Right lobe of liver (tissue), 6 donors: ENCODE data around the gene PIGS. TPM values are rescaled to one million over a fixed set of nuclear protein-coding genes. Genes with fewer than 3 reads are reported as not detected.
"Not testable (repeated sequence)": the region's sequence is repeated elsewhere in the genome, so short reads cannot be mapped to it uniquely, and the experiment has no call there.

Experiments used
- ATAC-seq, 4 donors: fragments of 200-7000 bp; cut with Tn5 transposase; one replicate each; pipeline ENCODE4 v1.9.1; 2020; ENCODE audit warnings: mild to moderate bottlenecking in 4 of 4, moderate library complexity in 4 of 4
- DNase-seq, 3 donors: peaks; one replicate each; pipeline ENCODE4 v3.0.0-alpha.2; 2020
- H3K27ac ChIP-seq, 3 donors: fragments of 200-600 bp; one replicate each; pipeline ENCODE4 v1.8.0; 2022
- H3K27me3 ChIP-seq, 2 donors: fragments of 200-600 bp; one replicate each; pipeline ENCODE4 v1.8.0; 2022
- H3K36me3 ChIP-seq, 4 donors: fragments of 200-600 bp; sonication (generic) in 1 of 4; one replicate each; pipeline versions ENCODE4 v1.5.1 to v1.8.0; 2017 to 2022; ENCODE audit warnings: control low read depth in 1 of 4
- H3K4me1 ChIP-seq, 4 donors: fragments of 200-600 bp; sonication (generic) in 1 of 4; one replicate each; pipeline versions ENCODE4 v1.5.1 to v1.8.0; 2017 to 2022; ENCODE audit warnings: control low read depth in 1 of 4
- H3K4me3 ChIP-seq, 3 donors: fragments of 200-600 bp; one replicate each; pipeline ENCODE4 v1.8.0; 2022
- H3K9me3 ChIP-seq, 4 donors: fragments of 200-600 bp; sonication (generic) in 1 of 4; one replicate each; pipeline versions ENCODE4 v1.5.1 to v1.8.0; 2017 to 2022; ENCODE audit warnings: control low read depth in 1 of 4
- POLR2A ChIP-seq: fragments of 450-650 bp; IDR thresholded peaks from one replicate; pipeline ENCODE4 v1.6.1; 2017; ENCODE audit warnings: antibody characterized with exemption, mild to moderate bottlenecking
- WGBS: methylation state at CpG from one replicate; pipeline ENCODE4 v1.1.6; 2018; ENCODE audit warnings: low coverage, low lambda C conversion rate; ENCODE audit not compliant: insufficient coverage; ENCODE audit errors: missing lambda C conversion rate; 5-methylcytosine and 5-hydroxymethylcytosine counted together
- intact Hi-C, 2 donors: fragments of 100-400 bp; cut with DNase I; formaldehyde crosslinking; loops; one replicate each; pipeline versions ENCODE4 v1.11.2 to v1.14.1; 2022
- total RNA-seq, 6 experiments: library from RNA; depleted of rRNA in 2 of 6; stranded (reverse); fragments of >200 nt in 2 of 6; fragmentation: NEBNext Ultra II Directional in 3 of 6; extraction: Animal tissue kit (Norgen Biotek cat#: 25700) in 3 of 6; gene quantifications; one replicate each; pipeline versions ENCODE4 v1.1.0 to v1.2.4, GENCODE V29; 2016 to 2023
- TF ChIP-seq, protein P1 (sequence below), 4 donors: fragments of 200-600 bp in 3 of 4; fragments of 450-650 bp in 1 of 4; IDR thresholded peaks; one replicate each; pipeline versions ENCODE4 v1.5.1 to v1.8.0; 2016 to 2022; ENCODE audit warnings: antibody characterized with exemption in 4 of 4, mild to moderate bottlenecking in 2 of 4
- donor health status: DM: no; HTN: yes; CAD: no.
- donor health status: DM: no; HTN: no; CAD: no.
- donor health status: DM: no; HTN: no; CAD: no.
- donor health status: DM: no; HTN: yes; CAD: no.
- donor health status: DM: no; HTN: yes; CAD: no.

Gene PIGS
- total RNA-seq, 6 experiments from 2014 or later: 7.2 to 13.8 (median 11.0) TPM

DNA sequence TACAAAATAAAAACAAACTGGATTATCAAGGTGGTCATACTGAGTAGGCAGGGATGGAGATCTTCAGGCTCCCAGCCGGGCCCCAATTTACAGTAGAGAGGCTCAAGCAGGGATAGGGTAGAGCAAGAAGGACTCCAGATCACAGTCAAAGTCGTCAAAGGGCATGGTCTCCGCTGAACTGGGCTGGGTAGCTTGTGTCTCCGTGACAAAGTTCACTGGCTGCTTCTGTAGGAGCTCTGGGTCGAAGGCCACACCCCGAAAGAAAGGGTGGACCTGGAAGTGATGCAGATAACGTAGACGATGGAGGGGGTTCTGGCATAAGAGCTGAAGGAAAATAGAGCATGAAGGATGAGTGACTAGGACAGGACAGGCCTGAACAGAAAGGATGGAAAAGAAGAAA is 39.1 kb upstream of the PIGS start:
- Histone ChIP-seq H3K27me3 (no peaks in the 10 kb centered on the region), H3K4me3 (no peak overlapping the region), H3K27ac (no peak overlapping the region), H3K9me3 (no peaks in the 10 kb centered on the region), H3K4me1 (peaks cover 0 to 5% (median 0%) of the 10 kb centered on the region in 4 donors), H3K36me3 (peaks cover 0 to 11% (median 3%) of the 10 kb centered on the region in 4 donors)
- 50% methylated on average over 6 of the region's 8 CpGs for WGBS
- ATAC-seq: peak in 1 of 4 donors; percentile 16
- intact Hi-C loops: loop anchor here in 1 of 2 donors (5.0 kb wide), 2 partner anchors 63 to 113 kb away; no protein-coding TSS in a partner anchor
- TF ChIP-seq, protein P1, sequence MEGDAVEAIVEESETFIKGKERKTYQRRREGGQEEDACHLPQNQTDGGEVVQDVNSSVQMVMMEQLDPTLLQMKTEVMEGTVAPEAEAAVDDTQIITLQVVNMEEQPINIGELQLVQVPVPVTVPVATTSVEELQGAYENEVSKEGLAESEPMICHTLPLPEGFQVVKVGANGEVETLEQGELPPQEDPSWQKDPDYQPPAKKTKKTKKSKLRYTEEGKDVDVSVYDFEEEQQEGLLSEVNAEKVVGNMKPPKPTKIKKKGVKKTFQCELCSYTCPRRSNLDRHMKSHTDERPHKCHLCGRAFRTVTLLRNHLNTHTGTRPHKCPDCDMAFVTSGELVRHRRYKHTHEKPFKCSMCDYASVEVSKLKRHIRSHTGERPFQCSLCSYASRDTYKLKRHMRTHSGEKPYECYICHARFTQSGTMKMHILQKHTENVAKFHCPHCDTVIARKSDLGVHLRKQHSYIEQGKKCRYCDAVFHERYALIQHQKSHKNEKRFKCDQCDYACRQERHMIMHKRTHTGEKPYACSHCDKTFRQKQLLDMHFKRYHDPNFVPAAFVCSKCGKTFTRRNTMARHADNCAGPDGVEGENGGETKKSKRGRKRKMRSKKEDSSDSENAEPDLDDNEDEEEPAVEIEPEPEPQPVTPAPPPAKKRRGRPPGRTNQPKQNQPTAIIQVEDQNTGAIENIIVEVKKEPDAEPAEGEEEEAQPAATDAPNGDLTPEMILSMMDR (IDR thresholded peaks at IDR 0.05): no peak
- TF ChIP-seq POLR2A: no peak
- DNase-seq: no peak

DNA sequence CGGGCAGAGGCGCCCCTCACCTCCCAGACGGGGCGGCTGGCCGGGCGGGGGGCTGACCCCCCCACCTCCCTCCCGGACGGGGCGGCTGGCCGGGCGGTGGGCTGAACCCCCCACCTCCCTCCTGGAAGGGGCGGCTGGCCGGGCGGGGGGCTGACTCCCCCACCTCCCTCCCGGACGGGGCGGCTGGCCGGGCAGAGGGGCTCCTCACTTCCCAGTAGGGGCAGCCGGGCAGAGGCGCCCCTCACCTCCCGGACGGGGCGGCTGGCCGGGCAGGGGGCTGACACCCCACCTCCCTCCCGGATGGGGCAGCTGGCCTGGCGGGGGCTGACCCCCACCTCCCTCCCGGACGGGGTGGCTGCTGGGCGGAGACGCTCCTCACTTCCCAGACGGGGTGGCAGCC is 32.7 kb upstream of the PIGS start:
- H3K27me3 ChIP-seq, H3K36me3 ChIP-seq, H3K27ac ChIP-seq, H3K9me3 ChIP-seq, ATAC-seq, DNase-seq, intact Hi-C loops, H3K4me3 ChIP-seq, H3K4me1 ChIP-seq: not testable (repeated sequence)
- no CpG with 5 or more reads among the region's 31 CpGs for WGBS

DNA sequence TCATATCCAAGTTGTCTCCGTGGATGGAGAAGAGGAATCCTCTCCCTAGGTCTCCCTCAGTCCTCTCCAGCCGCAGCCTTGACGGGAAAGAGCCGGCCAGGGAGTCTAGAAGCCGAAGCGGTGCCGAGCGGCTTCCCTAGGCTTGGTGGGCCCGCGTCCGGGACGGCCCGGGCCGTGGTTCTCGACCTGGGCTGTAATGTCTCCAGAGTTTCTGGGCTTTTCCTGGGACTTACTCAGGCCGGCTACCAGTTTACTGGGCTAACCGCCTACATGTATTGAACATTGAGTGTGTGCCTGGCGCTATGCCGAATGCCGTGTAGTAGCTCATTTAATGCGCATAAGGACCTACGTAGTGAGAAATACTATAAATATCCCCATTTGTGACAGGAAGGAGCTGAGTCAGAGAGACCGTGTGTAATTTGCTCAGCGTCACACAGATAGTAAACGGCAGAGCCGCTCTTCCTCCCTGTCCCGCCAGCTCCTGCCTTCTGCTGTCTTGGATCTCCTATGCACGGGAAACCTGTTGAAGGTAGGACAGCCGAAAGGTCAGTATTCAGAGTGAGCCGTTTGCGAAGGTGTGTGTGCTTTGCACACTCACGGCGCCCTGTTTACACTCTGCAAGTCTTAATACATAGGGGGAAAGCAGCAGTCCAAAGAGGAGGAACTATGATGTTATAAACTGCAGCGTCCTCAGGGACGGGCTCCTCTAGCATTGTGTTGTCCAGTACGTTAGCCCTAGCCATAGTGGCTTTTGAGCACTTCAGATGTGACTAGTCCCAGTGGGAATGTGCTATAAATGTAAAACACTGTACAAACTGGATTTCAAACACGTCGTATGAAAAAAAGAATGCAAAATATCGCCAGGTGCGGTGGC is 28.2 kb upstream of the PIGS start:
- 14% methylated on average over 24 of the region's 40 CpGs for WGBS
- TF ChIP-seq POLR2A: peak; percentile 29
- TF ChIP-seq, protein P1 (IDR thresholded peaks at IDR 0.05): no peak
- no peaks in the 10 kb centered on the region for H3K36me3 ChIP-seq
- DNase-seq: peak; percentile 77 to 80 (median 77)
- peak overlapping the region; percentile 66 to 72 (median 67) for H3K4me3 ChIP-seq
- no peaks in the 10 kb centered on the region for H3K27me3 ChIP-seq
- no peaks in the 10 kb centered on the region for H3K9me3 ChIP-seq
- intact Hi-C loops: no loop called here
- peak; percentile 50 to 64 (median 54) for ATAC-seq
- H3K27ac ChIP-seq: peak overlapping the region; percentile 84 to 99 (median 99)
- peaks cover 0 to 24% (median 3%) of the 10 kb centered on the region in 4 donors for H3K4me1 ChIP-seq

DNA sequence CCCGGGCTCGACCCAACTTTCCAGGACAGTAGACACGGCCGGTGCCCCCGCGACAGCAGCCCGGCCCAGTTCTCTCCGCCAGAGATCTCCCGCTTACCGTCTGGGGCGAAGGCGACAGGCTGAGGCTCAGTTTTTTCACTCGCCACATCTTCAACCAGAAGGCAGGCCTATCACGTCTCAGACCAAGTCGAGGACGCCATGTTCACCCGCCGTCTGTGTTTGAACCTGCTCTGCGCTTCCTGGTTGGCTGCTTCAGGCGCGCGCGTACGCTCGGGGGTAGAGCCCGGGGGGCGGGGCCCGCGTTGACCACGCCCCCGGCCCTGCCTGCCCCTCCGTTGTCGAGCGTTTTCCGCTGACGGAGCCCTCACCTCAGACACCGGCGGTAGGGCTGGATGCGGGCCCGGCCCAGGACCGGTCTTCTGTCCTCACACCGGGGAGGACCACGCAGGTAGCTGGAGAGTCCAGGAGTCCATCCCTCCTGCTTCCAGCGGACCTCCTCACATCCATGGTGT is 27.5 kb upstream of the PIGS start, which contains the start of gene SPAG5:
TSS of gene SPAG5 (minus strand) at position 227 of the 512 bp plus-strand sequence. CDS start at position 148, 79 bp downstream.
- Histone ChIP-seq H3K9me3 (no peaks in the 10 kb centered on the region), H3K36me3 (no peaks in the 10 kb centered on the region), H3K4me1 (peaks cover 0 to 24% (median 3%) of the 10 kb centered on the region in 4 donors), H3K27me3 (no peaks in the 10 kb centered on the region), H3K4me3 (peak within 1 kb of the TSS; percentile 66 to 72 (median 67)), H3K27ac (peak within 1 kb of the TSS; percentile 84 to 99 (median 99))
- TF ChIP-seq, protein P1 (IDR thresholded peaks at IDR 0.05): no peak
- TF ChIP-seq POLR2A: peak; percentile 94
- intact Hi-C loops: no loop called here
- ATAC-seq: peak; percentile 95 to 98 (median 96)
- peak; percentile 96 to 97 (median 96) for DNase-seq
- no CpG with 5 or more reads among the region's 44 CpGs for WGBS
